H1 (cell line): Measurements from ENCODE around the gene PTRH1. TPM values are rescaled to one million over a fixed set of nuclear protein-coding genes. Genes with fewer than 3 reads are reported as not detected.

ENCODE experiments used
- BACH1 ChIP-seq: IDR thresholded peaks from 2 replicates; pipeline ENCODE4 v1.6.1; 2012; ENCODE audit warnings: low read length, improper control_type of control experiment
- CBX8 ChIP-seq: fragments of 300-800, 300-1000 bp; sonication (generic); IDR thresholded peaks from 2 replicates; pipeline ENCODE4 v1.7.1; 2016; ENCODE audit warnings: low read depth, low read length, borderline replicate concordance
- CHD1 ChIP-seq: IDR thresholded peaks from 2 replicates; pipeline ENCODE4 v1.6.1; 2012; ENCODE audit warnings: low read depth, low read length, improper control_type of control experiment
- CHD2 ChIP-seq: IDR thresholded peaks from 2 replicates; pipeline ENCODE4 v1.6.1; 2012; ENCODE audit warnings: low read length, improper control_type of control experiment
- CHD7 ChIP-seq: fragments of 300-600 bp; sonication (generic); IDR thresholded peaks from 2 replicates; pipeline ENCODE4 v1.7.1; 2012; ENCODE audit warnings: low read length, moderate library complexity, mild to moderate bottlenecking, inconsistent platforms; ENCODE audit not compliant: insufficient replicate concordance
- CREB1 ChIP-seq: IDR thresholded peaks from 2 replicates; pipeline ENCODE4 v1.6.1; 2012; ENCODE audit warnings: inconsistent platforms
- HDAC6 ChIP-seq: IDR thresholded peaks from one replicate; pipeline ENCODE4 v1.7.1; 2012; ENCODE audit warnings: low read depth, mild to moderate bottlenecking, inconsistent platforms, low read length, moderate library complexity
- PHF8 ChIP-seq: fragments of 200-600 bp; sonication (generic); conservative IDR thresholded peaks from 2 replicates; pipeline ENCODE4 v1.7.1; 2012; ENCODE audit warnings: low read depth, mild to moderate bottlenecking, inconsistent platforms, low read length, moderate library complexity
- POU5F1 ChIP-seq: IDR thresholded peaks from 2 replicates; pipeline ENCODE4 v1.6.1; 2011; ENCODE audit warnings: low read depth, mild to moderate bottlenecking, low read length, moderate library complexity
- polyA plus RNA-seq, 7 experiments: library from polyadenylated mRNA; depleted of rRNA in 3 of 7; stranded (reverse) in 5 of 7; unstranded in 2 of 7; fragments of >200 nt in 5 of 7; fragments of 200-250 nt in 2 of 7; gene quantifications; 1 replicate in 5 of 7; 2 replicates in 1 of 7; 4 replicates in 1 of 7; pipeline versions ENCODE4 v1.2.1 to v1.2.3, GENCODE V29; 2011 to 2013; ENCODE audit warnings: missing spikeins in 2 of 7, mixed read lengths in 2 of 7
- total RNA-seq: library from RNA; stranded (reverse); fragmentation: NEBNext Ultra II Directional; extraction: Animal tissue kit (Norgen Biotek cat#: 25700); gene quantifications from 2 replicates; pipeline ENCODE4 v1.2.1, GENCODE V29; 2021
- TF ChIP-seq, protein P1 (sequence below): IDR thresholded peaks from 2 replicates; pipeline ENCODE4 v1.6.1; 2012; ENCODE audit warnings: inconsistent platforms

PTRH1 gene
- total and polyA plus RNA-seq, 2 of the 8 experiments (the other 6 are each of a cell fraction or from before 2014, with no cell fraction given) = 11.1 to 19.8 TPM

DNA sequence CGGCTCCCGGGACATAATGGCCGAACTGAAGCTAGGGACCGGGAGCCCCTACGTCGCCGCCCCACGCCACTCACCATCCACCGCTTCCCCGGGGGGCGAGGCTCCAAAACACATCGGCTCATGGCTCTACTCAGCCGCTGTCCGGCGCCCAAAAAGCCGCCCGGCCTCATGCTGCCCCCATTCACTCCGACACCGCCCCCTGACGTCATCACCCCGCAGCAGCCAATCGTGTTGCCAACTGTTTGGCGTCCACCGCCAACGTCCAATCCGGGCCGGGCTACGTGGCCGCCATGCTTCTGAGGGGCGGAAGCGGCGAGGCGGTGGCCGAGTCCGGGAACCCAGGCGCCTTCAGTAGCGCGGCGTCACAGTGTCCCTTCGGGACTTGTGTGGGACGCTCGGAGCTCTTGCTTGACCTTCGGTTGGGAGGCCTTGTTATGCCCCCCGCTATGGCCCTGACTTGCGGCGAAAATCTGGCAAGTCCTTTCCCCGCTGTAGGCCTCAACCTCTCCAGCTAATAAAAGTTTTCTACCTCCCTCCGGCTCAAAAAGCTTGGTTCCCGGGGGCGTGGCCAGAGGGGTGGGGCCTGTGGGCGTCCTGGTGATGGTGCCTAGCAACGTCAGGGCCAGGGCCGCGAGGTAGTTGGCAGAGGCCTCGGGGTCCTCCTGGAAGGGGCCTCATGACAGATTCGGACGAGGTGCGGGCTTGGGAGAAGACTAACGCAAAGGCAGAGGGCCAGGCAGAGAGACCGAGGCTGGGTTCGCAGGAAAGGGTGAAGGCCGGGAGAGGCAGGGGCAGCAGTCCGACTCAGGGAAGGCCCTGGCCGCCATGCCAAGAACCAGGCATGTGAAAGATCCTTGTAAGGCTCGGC, at the start of gene PTRH1, which contains the start of gene TTC16 (continued):
- TF ChIP-seq CHD7 (no peak), BACH1 (no peak), HDAC6 (no peak), POU5F1 (no peak), CHD1 (no peak), CREB1 (peak; percentile 96), CHD2 (peak; percentile 77), CBX8 (no peak), PHF8 (0 out of 2 replicates have a peak, but pooled peaks have one; percentile 17)
- TF ChIP-seq, protein P1, sequence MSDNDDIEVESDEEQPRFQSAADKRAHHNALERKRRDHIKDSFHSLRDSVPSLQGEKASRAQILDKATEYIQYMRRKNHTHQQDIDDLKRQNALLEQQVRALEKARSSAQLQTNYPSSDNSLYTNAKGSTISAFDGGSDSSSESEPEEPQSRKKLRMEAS = peak; percentile 73
